ENCODE results near the gene ZNF420. TPM values are rescaled to one million over a fixed set of nuclear protein-coding genes. Genes with fewer than 3 reads are reported as not detected.
"Not testable (repeated sequence)": the region's sequence is repeated elsewhere in the genome, so short reads cannot be mapped to it uniquely, and the experiment has no call there.

ZNF420 gene
- total RNA-seq = 1 to 10 TPM; 6.4 to 6.7 TPM
- long read RNA-seq, partial matches to known transcripts = 1 of 7 reads
- long read RNA-seq, other reads (novel, unspliced or antisense) = 3 of 7 reads

DNA sequence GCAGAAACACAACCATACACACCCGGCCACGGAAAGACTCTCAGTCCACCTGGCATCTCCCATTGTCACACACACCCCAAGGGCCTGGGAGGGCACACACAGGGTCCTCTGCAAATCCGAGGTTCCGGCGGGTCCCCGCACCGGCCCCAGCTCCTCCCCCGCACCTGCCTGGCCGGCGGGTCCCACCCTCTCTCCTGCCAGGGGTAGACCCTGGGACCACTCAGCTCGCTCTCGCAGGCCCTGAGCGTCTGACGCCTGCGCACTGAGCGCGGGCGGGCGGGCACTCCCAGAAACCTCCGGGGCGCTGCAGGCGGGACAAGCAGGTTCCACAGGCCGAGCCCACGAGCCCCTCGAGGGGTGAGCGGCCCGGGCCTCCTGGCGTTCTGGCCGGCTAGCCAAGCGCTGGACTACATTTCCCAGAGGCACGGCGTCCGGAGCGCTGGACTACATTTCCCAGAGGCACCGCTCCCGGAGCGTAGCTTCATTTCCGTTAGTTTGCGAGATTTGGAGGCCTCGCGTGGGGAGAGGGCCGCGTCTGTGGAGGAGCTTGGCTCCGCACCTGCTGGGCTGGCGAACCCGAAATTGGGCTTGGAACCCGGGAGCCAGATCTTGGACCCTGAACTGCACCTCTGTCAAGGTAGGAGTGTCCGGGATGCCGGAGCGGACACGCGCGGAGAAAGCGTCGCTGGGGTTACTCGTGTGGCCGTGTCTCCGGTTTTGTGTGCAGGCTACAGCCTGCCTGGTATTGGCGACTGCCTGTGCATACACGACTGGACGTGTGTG lies at the start of gene ZNF420:
ZNF420 (plus strand) TSS at position 500 of the 783 bp plus-strand sequence. CDS start 10,686 bp downstream, outside the sequence.
- intact Hi-C loops (cut with DNase I, micrococcal nuclease) = no loop called here
- ATAC-seq = peak; percentile 98
- DNase-seq = peak; percentile 94 to 95

DNA sequence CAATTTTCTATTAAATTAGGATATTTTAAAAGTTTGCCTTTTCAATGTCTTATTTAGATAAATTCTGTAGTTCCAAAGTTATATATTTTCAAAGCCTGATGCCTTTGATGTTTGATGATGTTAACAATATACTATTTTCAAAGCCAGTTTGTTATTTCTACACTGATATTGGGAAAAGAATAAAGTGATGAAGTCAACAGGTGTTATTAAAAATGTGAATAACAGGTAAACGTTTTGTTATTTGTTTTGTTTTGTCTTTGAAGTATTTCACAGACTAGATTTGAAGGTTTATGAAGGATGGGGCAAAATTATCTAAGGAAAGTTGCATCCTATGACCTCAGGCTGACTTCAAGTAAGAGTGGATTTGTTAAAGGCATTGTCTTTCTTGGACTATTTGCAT lies 33.1 kb upstream of the ZNF420 start:
- intact Hi-C loops (cut with DNase I, micrococcal nuclease) = no loop called here
- DNase-seq (no peak), ATAC-seq (no peak)

DNA sequence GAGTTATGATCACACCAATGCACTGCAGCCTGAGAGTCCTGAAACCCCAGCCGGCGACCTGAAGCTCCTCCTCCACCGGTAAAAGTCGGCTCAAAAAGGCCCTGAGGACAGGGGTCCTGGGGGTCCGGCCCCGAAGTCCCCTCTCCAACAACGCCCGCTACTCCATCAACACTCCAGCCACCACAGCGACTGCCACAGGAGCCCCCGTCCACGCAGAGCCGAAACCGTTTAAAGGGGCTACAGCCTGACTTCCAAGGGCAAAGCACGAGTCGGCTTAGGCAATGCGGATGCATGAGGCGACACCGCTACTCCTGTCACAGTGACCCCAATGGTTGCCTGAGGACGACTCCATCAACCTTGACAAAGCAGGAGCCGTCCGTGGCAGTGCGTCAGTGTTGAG lies 22.9 kb upstream of the ZNF420 start:
- intact Hi-C loops (cut with DNase I, micrococcal nuclease) = no loop called here
- no peak for ATAC-seq
- no peak for DNase-seq

DNA sequence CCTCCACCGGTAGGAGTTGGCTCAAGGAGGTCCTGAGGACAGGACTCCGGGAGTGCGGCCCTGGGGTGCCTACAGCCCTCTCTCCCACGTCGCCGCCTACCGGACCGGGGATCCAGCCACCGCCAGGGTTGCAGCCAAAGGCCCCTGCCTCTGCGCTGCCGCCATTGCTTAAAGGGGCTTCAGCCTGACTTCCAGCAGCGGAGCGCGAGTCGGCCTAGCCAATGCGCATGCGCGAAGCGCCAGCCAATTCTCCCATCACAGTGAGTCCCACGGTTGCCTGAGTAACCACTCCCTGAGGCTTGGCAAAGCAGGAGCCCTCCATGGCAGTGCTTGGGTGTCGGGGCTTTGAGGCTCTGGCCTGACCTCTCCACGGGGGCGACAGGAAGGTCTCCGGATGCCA lies 21.5 kb upstream of the ZNF420 start:
- DNase-seq (no peak), ATAC-seq (no peak)
- intact Hi-C loops (cut with DNase I, micrococcal nuclease) = no loop called here

DNA sequence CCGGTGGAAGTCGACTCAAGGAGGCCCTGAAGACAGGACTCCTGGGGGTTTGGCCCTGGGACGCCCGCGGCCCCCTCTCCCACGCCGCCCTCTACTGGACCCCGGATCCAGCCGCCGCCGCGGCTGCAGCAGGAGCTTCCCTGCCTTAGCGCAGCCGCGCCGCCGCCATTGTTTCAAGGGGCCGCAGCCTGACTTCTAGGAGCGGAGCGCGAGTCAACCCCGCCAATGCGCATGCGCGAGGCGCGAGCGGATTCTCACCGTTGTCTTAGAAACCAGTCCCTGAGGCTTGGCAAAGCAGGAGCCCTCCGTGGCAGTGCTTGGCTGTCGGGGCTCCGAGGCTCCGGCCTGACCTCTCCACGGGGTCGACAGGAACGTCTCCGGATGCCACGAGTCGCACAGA lies 19.1 kb upstream of the ZNF420 start:
- DNase-seq = no peak
- no peak for ATAC-seq
- intact Hi-C loops (cut with DNase I, micrococcal nuclease) = no loop called here

DNA sequence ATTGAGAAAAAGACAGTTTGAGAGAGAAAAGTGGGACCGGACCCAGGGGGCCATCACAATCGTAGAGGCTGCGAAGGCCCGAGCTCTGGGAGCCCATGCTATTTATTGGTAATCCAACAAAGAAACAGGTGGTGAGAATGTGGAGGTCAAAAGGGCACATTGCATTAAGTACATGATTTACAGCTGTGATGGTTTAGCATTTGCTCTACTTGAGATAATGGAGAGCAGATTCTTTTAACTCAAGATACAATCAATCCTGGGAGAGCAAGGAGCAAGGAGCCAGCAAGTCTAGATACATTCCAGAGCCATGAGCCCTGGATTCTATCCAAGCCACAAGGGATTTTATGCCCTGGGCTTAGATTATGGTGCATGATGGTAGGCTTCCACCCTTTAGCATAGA lies 13.3 kb upstream of the ZNF420 start:
- ATAC-seq; DNase-seq; intact Hi-C loops (cut with DNase I, micrococcal nuclease): not testable (repeated sequence)

DNA sequence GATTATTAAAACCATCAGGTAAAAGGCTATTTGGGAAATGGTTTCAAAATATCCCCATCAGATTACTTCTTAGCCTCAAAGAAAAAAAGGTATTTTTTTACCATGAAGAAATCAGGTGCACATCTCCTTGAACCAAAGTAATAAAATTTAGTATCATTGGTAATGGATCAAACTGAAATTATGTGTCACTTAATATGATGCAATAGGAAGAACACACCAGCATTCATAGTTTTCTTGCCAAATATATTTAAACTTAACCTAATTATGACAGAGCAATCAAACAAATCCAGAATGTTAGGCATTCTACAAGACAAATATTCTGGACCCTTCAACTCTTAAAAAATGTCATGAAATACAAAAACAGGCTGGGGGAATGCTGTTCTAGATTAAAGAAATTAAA lies 4.1 kb upstream of the ZNF420 start:
- ATAC-seq = no peak
- no peak for DNase-seq
- intact Hi-C loops (cut with DNase I, micrococcal nuclease) = no loop called here

DNA sequence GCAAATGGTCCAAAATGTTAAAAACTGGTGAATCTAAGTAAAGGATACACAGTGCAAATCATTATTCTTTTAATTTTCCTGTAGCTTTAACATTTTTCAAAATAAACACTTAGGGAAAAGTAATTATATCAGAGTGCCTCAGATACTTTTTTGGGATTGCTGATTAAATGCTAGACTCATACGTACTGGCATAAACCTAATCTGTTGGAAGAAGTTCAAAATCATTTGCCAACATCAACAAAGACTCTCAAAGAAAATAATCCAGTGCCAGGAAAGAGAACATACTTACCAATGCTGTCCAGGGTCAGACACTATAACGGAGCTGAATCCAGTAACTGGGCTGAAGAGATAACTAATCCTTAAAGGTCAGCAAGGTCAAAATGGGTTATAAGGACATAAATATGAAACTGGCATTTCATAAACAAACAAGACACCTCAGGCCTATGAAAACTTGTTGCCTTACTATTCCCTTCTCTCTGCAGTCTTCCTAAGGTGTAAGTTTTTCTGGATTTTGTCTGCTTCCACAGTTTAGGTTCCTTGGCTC lies 3.3 kb upstream of the ZNF420 start:
- no peak for ATAC-seq
- intact Hi-C loops (cut with DNase I, micrococcal nuclease) = no loop called here

DNA sequence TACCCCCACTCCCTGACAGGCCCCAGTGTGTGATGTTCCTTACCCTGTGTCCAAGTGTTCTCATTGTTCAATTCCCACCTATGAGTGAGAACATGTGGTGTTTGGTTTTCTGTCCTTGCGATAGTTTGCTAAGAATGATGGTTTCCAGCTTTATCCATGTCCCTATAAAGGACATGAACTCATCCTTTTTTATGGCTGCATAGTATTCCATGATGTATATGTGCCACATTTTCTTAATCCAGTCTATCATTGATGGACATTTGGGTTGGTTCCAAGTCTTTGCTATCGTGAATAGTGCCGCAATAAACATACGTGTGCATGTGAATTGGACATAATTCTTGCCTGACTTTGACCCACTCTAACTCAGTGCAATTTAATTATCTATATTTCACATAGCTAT lies 1.7 kb upstream of the ZNF420 start:
- intact Hi-C loops (cut with DNase I, micrococcal nuclease); ATAC-seq; DNase-seq: not testable (repeated sequence)

More for the DNA sequence above, 3.3 kb upstream of the ZNF420 start:
- DNase-seq = no peak

DNA sequence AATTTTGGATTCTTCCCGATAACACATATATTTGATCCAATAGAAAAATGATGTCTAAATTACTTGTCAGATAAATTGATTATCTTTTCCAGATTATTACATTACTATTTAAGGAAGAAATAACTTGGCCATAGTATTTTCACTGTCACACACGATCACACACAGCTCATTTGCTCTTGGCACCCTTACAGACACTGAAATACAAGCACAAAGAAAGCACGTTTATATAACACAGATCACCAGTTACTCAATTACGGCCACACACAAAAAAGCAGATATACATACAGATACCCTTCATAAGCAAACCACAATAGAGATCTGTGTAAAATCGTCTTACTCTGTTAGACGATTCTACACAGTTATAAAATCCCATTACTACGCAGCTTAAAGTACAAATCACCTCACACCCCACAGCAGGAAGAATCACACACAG lies 716 bp upstream of the ZNF420 start:
- ATAC-seq = no peak
- no peak for DNase-seq
- intact Hi-C loops (cut with DNase I, micrococcal nuclease) = no loop called here

DNA sequence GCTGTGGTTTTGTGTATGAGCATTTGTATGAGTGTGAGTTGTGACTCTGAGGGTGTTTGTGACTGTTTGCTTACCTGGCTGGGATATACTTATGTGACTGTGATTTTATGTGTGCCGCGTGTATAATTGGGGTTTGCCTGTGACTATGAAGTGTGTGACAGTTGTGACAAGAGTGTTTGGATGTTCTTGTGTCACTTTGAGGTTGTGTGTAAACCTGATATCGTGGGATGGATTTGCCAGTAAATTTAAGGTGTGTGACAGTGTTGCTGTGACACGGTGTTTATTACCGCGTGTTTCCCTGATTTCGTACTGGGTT lies 442 bp downstream of the ZNF420 start:
- DNase-seq (no peak), ATAC-seq (no peak)
- intact Hi-C loops (cut with DNase I, micrococcal nuclease) = no loop called here

DNA sequence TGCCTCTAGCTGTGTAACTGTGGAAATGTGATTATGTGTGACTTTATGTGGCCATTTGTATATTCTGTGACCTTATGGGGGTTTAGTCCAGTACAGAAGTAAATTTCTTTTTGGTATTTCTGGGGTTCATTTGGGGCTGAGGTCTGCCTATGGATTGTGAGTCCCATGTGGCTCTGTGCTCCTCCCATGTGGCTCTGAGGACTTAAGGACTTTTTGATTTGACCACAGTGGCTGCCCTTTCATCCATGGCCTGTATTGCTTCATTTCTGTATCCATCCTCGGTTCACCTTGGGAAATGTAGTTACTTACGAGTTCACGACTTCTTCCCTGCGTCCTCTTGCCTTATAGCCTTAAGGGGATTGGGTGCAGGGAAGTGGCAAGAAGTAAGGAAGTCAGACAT lies 1.0 kb downstream of the ZNF420 start:
- intact Hi-C loops (cut with DNase I, micrococcal nuclease) = no loop called here
- no peak for DNase-seq
- no peak for ATAC-seq

DNA sequence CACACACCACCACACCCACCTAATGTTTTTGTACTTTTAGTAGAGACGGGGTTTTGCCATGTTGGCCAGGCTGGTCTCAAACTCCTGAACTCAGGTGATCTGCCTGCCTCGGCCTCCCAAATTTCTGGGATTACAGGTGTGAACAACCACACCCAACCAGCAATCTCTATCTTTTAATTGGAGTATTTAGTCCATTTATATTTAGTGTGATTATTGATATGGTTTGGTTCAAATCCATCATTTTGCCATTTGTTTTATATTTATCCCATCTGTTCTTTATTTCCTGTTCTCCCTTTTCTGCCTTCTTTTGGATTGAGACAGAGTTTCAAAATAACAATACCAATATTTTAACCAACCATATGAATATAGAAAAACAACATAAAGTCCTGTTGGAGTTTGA lies 4.1 kb downstream of the ZNF420 start:
- intact Hi-C loops (cut with DNase I, micrococcal nuclease) = no loop called here
- no peak for ATAC-seq
- DNase-seq = no peak

DNA sequence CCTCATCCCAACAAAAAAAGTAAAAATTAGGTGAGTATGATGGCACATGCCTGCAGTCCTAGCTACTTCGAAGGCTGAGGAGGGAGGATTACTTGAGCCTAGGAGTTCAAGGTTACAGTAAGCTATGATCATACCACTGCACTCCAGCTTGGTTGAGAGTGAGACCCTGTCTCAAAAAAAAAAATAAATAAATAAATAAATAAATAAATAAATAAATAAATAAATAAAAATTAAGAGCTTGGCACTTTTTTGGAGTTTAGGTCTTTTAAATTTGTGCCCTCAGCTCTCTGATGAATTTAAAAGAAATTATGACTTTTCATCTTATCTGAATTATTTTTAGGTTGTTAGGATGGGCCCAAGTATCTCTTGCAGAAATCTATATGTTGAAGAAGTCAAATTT lies 8.9 kb downstream of the ZNF420 start:
- intact Hi-C loops (cut with DNase I, micrococcal nuclease) = no loop called here
- ATAC-seq (no peak), DNase-seq (no peak)

DNA sequence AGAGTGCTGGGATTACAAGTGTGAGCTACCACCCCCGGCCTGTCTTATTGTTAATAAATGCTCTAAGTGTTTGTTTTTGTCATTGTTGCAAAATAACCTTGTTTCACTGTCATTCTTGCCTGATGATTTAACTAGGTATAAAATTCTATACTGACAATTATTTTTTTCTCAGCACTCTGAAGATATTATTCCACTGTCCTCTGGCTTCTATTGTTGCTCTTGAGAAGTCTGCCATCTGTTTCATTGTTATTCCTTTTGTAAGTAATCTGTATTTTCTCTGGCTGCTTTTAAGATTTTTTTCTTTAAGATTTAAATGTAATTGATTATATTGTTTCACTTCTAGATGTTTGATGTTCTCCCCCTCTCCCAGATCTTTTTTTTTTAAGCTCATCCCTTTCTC lies 17.6 kb downstream of the ZNF420 start:
- ATAC-seq = no peak
- no peak for DNase-seq
- intact Hi-C loops (cut with DNase I, micrococcal nuclease) = no loop called here

DNA sequence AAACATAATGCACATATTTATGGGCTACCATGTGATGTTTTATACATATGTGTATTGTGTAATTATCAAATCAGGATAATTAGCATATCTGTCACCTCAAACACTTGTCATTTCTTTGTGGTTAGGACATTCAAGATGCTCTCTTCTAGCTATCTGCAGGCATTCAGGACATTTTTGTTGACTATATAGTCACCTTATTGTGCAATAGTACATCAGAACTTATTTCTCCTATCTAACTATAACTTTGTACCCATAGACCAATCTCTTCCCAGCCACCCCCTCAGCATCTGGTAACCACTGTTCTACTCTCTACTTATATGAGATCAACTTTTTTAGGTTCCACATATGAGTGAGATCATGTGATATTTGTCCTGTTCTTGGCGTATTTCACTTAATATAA lies 20.3 kb downstream of the ZNF420 start:
- intact Hi-C loops (cut with DNase I, micrococcal nuclease) = no loop called here
- no peak for ATAC-seq
- DNase-seq = no peak

DNA sequence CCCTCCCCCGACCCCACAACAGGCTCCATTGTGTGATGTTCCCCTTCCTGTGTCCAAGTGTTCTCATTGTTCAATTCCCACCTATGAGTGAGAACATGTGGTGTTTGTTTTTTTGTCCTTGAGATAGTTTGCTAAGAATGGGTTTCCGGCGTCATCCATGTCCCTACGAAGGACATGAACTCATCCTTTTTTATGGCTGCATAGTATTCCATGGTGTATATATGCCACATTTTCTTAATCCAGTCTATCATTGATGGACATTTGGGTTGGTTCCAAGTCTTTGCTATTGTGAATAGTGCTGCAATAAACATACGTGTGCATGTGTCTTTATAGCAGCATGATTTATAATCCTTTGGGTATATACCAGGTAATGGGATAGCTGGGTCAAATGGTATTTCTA lies 25.9 kb downstream of the ZNF420 start:
- intact Hi-C loops (cut with DNase I, micrococcal nuclease); ATAC-seq: not testable (repeated sequence)

DNA sequence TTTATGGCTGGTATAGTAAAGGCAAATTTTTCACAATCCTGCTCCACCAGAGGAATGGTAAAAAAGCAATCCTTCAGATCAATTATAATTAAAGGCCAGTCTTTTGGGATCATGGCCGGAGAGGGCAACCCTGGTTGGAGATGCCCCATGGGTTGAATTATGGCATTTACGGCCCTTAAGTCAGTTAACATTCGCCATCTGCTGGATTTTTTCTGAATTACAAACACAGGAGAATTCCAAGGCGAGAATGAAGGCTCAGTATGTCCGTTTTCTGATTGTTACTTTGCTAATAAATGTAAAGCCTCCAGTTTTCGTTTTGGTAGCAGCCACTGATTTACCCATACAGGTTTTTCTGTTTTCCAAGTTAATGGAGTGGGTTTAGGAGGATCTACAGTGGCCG lies 33.5 kb downstream of the ZNF420 start:
- DNase-seq; ATAC-seq; intact Hi-C loops (cut with DNase I, micrococcal nuclease): not testable (repeated sequence)

More for the DNA sequence above, 25.9 kb downstream of the ZNF420 start:
- DNase-seq = not testable (repeated sequence)

DNA sequence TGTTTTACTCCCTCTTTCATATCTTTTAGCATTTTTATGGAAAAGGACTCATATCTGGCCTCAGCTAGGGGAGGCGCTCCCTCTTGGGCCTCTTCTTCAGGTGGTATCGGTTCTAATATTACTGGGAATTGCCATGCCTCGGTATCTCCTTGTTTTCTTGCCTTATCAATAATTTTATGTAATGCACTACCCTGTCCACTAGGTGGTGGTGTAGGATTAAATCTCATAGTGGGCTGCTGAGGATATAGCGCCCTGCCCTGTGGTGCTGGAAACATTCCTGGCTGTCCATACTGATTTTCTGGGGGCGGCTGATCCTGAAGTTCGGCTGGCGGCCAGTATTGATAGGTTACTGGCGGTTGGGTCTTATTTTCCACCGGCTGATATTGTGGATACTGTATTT lies 35.8 kb downstream of the ZNF420 start:
- intact Hi-C loops (cut with DNase I, micrococcal nuclease) = no loop called here
- ATAC-seq = no peak
- DNase-seq = no peak

DNA sequence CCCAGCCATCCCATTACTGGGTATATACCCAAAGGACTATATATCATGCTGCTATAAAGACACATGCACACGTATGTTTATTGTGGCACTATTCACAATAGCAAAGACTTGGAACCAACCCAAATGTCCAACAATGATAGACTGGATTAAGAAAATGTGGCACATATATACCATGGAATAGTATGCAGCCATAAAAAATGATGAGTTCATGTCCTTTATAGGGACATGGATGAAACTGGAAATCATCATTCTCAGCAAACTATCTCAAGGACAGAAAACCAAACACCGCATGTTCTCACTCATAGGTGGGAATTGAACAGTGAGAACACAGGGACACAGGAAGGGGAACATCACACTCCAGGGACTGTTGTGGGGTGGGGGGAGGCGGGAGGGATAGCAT lies 43.9 kb downstream of the ZNF420 start:
- DNase-seq; intact Hi-C loops (cut with DNase I, micrococcal nuclease); ATAC-seq: not testable (repeated sequence)
